Smooth muscle cell of the coronary artery (primary cell): Measurements from ENCODE around the gene C11orf97. TPM values are rescaled to one million over a fixed set of nuclear protein-coding genes. Genes with fewer than 3 reads are reported as not detected.

ENCODE experiments used
- total RNA-seq: library from RNA; depleted of rRNA; stranded (reverse); fragments of >200 nt; gene quantifications from 2 replicates; pipeline ENCODE4 v1.2.3, GENCODE V29; 2014; ENCODE audit warnings: low replicate concordance

The C11orf97 gene
- not detected in 2 replicates for total RNA-seq

GRCh38 chr11:94511932-94512781 lies at the start of gene C11orf97:
C11orf97 (plus strand) TSS chr11:94512461; CDS start chr11:94512529, 68 bp downstream.

GRCh38 chr11:94493281-94494125 lies 18.8 kb upstream of the C11orf97 start, which contains the start of the genes ANKRD49 and MRE11:
ANKRD49 (plus strand) TSS chr11:94493984; CDS start chr11:94496694, 2,710 bp downstream.
MRE11 (minus strand) TSS chr11:94493844; CDS start chr11:94492801, 1,043 bp downstream.

GRCh38 chr11:94543695-94544645 lies 31.7 kb downstream of the C11orf97 start, which contains the start of gene FUT4:
FUT4 (plus strand) TSS chr11:94543921; CDS start chr11:94544134, 213 bp downstream.

GRCh38 chr11:94567181-94567670 lies 55.0 kb downstream of the C11orf97 start, which contains the start of gene PIWIL4:
PIWIL4 (plus strand) TSS chr11:94567368; CDS start chr11:94567519, 151 bp downstream.

Other genes with a start within 250 kb of the C11orf97 start
- not detected in 2 replicates for gene IZUMO1R, start 207.9 kb upstream of the C11orf97 start, total RNA-seq
- gene GPR83, start 111.0 kb upstream of the C11orf97 start, total RNA-seq = under 0.01 TPM in 1 of 2 replicates, not detected in the other
- gene MRE11, start 18.6 kb upstream of the C11orf97 start, total RNA-seq = 5.7 and 7.3 TPM in 2 replicates
- 6.8 and 8.7 TPM in 2 replicates for gene ANKRD49, start 18.5 kb upstream of the C11orf97 start, total RNA-seq
- gene FUT4, start 31.5 kb downstream of the C11orf97 start, total RNA-seq = 2.2 and 16.8 TPM in 2 replicates
- 3.5 and 9.9 TPM in 2 replicates for gene PIWIL4, start 54.9 kb downstream of the C11orf97 start, total RNA-seq